ENCODE data around the gene METTL21A. TPM values are rescaled to one million over a fixed set of nuclear protein-coding genes. Genes with fewer than 3 reads are reported as not detected.

The METTL21A gene
- total and polyA plus RNA-seq, 2 of the 13 experiments (the other 11 are each of a cell fraction or from before 2014, with no cell fraction given), result 42.4 to 61.2 TPM

GRCh38 chr2:207624185-207625013, 795 bp downstream of the METTL21A start:
- ChIA-PET CTCF (ENCODE audit: low intra/inter-chr PET ratio, low total read pairs) (interaction anchor here (0.7 to 2.0 kb wide), 4 partner anchors 87 to 448 kb away, joined by 3 to 9 read pairs (median 5); partner anchors contain the start of gene CCNYL1), POLR2A (interaction anchor here (0.6 to 3.7 kb wide), 30 partner anchors 9 to 641 kb away, joined by 3 to 67 read pairs (median 4); partner anchors contain the start of genes CCNYL1, CREB1, IDH1 and KLF7)
- Histone ChIP-seq H3K27ac (ENCODE audit: extremely low read length, insufficient read depth, low read length) (peak overlapping the region; percentile 87), H3K79me2 (ENCODE audit: insufficient read depth, low read length) (peaks cover 20% of the 10 kb centered on the region), H3K27me3 (ENCODE audit: control insufficient read depth in 1 of 2, insufficient read depth in 2 of 2, low read length in 2 of 2) (no peaks in the 10 kb centered on the region; a peak in 1 of 5 replicates), H4K20me1 (ENCODE audit: insufficient read depth, low read length) (no peaks in the 10 kb centered on the region), H3K36me3 (replicated peaks in 1 of 2; ENCODE audit: control insufficient read depth in 1 of 2, insufficient read depth in 2 of 2, low read length in 2 of 2) (peaks cover 6 to 22% of the 10 kb centered on the region in 2 experiments), H3K4me2 (ENCODE audit: low read depth, low read length) (peak overlapping the region; percentile 92), H2AFZ (ENCODE audit: low read length) (peak overlapping the region; percentile 45), H3K4me3 (replicated peaks in 1 of 3; ENCODE audit: insufficient read depth in 1 of 3, low read depth in 2 of 3, low read length in 3 of 3) (peak overlapping the region; percentile 80 to 92 (median 89)), H3K4me1 (ENCODE audit: insufficient read depth, low read length) (peaks cover 69% of the 10 kb centered on the region), H3K9ac (ENCODE audit: insufficient read depth, low read depth, low read length) (peak overlapping the region; percentile 96), H3K9me3 (ENCODE audit: low read length) (no peaks in the 10 kb centered on the region)
- intact Hi-C loops (cut with micrococcal nuclease; ENCODE audit: unreplicated experiment), result loop anchor here (1.0 to 10.0 kb wide), 7 partner anchors 68 to 641 kb away; partner anchors contain the start of gene CCNYL1
- DNase-seq (ENCODE audit: low spot score) (peak; percentile 64), FAIRE-seq (no peak), ATAC-seq (peak; percentile 62)
- WGBS (ENCODE audit: low lambda C conversion rate), result 7% methylated on average over 33 of the region's 47 CpGs
- BruUV-seq (replicated peaks), result TSS peak; percentile 67
- in situ Hi-C loops (cut with HindIII; ENCODE audit: extremely low pct_ligation_motif_present, low pct_unique_long_range_greater_than_20kb), result loop anchor here (5.0 to 10.0 kb wide), 3 partner anchors 88 to 408 kb away; partner anchors contain the start of gene CCNYL1
- no peak; the same call in 1 of the 2 replicates for TF ChIP-seq RFX5 (IDR thresholded peaks at IDR 0.05; ENCODE audit: low read depth, low read length)
- no peak for TF ChIP-seq SSRP1 (CRISPR knock-in tag; IDR thresholded peaks at IDR 0.05)
- no peak for TF ChIP-seq ZNF138 (CRISPR knock-in tag; IDR thresholded peaks at IDR 0.05; ENCODE audit: low read depth)
- TF ChIP-seq ZNF780A (CRISPR knock-in tag; IDR thresholded peaks at IDR 0.05), result 0 out of 2 replicates have a peak, but pooled peaks have one; percentile 44
- no peak for TF ChIP-seq ZNF160 (CRISPR knock-in tag; IDR thresholded peaks at IDR 0.05)
- TF ChIP-seq SMAD1 (CRISPR knock-in tag; IDR thresholded peaks at IDR 0.05; ENCODE audit: borderline replicate concordance, low read depth), result no peak
- peak; percentile 74 for TF ChIP-seq POLR2AphosphoS5 (IDR thresholded peaks at IDR 0.05; ENCODE audit: low read depth, low read length)
- TF ChIP-seq ZNF770 (CRISPR knock-in tag; IDR thresholded peaks at IDR 0.05), result no peak
- no peak for TF ChIP-seq ZNF24 (IDR thresholded peaks at IDR 0.05)
- no peak for TF ChIP-seq CHD4 (IDR thresholded peaks at IDR 0.05; ENCODE audit: borderline replicate concordance, low read length)
- no peak for TF ChIP-seq ZNF17 (CRISPR knock-in tag; IDR thresholded peaks at IDR 0.05)
- 0 out of 2 replicates have a peak, but pooled peaks have one; percentile 14 for TF ChIP-seq NFIC (IDR thresholded peaks at IDR 0.05; ENCODE audit: low read length)
- no peak for TF ChIP-seq SRSF9 (IDR thresholded peaks at IDR 0.05; ENCODE audit: borderline replicate concordance, insufficient read depth, low read depth, low read length, poor library complexity, severe bottlenecking)
- TF ChIP-seq SYNCRIP (IDR thresholded peaks at IDR 0.05; ENCODE audit: insufficient read depth, low read depth, low read length), result no peak
- TF ChIP-seq, protein P1, sequence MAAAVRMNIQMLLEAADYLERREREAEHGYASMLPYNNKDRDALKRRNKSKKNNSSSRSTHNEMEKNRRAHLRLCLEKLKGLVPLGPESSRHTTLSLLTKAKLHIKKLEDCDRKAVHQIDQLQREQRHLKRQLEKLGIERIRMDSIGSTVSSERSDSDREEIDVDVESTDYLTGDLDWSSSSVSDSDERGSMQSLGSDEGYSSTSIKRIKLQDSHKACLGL (CRISPR knock-in tag; IDR thresholded peaks at IDR 0.05), result no peak
- TF ChIP-seq, protein P2, sequence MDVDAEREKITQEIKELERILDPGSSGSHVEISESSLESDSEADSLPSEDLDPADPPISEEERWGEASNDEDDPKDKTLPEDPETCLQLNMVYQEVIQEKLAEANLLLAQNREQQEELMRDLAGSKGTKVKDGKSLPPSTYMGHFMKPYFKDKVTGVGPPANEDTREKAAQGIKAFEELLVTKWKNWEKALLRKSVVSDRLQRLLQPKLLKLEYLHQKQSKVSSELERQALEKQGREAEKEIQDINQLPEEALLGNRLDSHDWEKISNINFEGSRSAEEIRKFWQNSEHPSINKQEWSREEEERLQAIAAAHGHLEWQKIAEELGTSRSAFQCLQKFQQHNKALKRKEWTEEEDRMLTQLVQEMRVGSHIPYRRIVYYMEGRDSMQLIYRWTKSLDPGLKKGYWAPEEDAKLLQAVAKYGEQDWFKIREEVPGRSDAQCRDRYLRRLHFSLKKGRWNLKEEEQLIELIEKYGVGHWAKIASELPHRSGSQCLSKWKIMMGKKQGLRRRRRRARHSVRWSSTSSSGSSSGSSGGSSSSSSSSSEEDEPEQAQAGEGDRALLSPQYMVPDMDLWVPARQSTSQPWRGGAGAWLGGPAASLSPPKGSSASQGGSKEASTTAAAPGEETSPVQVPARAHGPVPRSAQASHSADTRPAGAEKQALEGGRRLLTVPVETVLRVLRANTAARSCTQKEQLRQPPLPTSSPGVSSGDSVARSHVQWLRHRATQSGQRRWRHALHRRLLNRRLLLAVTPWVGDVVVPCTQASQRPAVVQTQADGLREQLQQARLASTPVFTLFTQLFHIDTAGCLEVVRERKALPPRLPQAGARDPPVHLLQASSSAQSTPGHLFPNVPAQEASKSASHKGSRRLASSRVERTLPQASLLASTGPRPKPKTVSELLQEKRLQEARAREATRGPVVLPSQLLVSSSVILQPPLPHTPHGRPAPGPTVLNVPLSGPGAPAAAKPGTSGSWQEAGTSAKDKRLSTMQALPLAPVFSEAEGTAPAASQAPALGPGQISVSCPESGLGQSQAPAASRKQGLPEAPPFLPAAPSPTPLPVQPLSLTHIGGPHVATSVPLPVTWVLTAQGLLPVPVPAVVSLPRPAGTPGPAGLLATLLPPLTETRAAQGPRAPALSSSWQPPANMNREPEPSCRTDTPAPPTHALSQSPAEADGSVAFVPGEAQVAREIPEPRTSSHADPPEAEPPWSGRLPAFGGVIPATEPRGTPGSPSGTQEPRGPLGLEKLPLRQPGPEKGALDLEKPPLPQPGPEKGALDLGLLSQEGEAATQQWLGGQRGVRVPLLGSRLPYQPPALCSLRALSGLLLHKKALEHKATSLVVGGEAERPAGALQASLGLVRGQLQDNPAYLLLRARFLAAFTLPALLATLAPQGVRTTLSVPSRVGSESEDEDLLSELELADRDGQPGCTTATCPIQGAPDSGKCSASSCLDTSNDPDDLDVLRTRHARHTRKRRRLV (CRISPR knock-in tag; IDR thresholded peaks at IDR 0.05), result no peak

All from HepG2 (cell line).